Measurements from ENCODE around the gene TIMD4. TPM values are rescaled to one million over a fixed set of nuclear protein-coding genes. Genes with fewer than 3 reads are reported as not detected.

TIMD4 gene
- total and polyA plus RNA-seq, 2 of the 4 experiments (the other 2 are of a cell fraction) = not detected

GRCh38 chr5:156913719-156914370 lies 49.2 kb downstream of the TIMD4 start:
- CTCF ChIA-PET = no interaction called here

More at GRCh38 chr5:156913719-156914370, 49.2 kb downstream of the TIMD4 start:
- Histone ChIP-seq H4K8ac (ENCODE audit: low read depth in 2 of 2, low read length in 2 of 2) (no peak overlapping the region), H3K27me3 (ENCODE audit: control insufficient read depth, insufficient read depth, low read length) (no peaks in the 10 kb centered on the region), H3K36me3 (ENCODE audit: control insufficient read depth, insufficient read depth, low read length) (no peaks in the 10 kb centered on the region), H3K4me2 (ENCODE audit: low read depth, low read length) (no peak overlapping the region), H2AK9ac (replicated peaks; ENCODE audit: low read depth, low read length, poor library complexity) (no peak overlapping the region), H3K4me3 (ENCODE audit: insufficient read depth, low read depth, low read length) (no peak overlapping the region), H2AFZ (replicated peaks; ENCODE audit: low read length, poor library complexity) (no peak overlapping the region), H3K9me1 (ENCODE audit: insufficient read depth, low read length) (no peaks in the 10 kb centered on the region), H3K56ac (ENCODE audit: extremely low read depth, insufficient read depth, low read length) (no peak overlapping the region), H3K4me1 (ENCODE audit: control insufficient read depth, insufficient read depth, low read length) (no peaks in the 10 kb centered on the region), H4K5ac (ENCODE audit: low read depth, low read length) (no peak overlapping the region), H2BK120ac (ENCODE audit: low read depth, low read length) (no peak overlapping the region), H4K91ac (ENCODE audit: insufficient read depth, low read depth, low read length) (no peak overlapping the region), H3K4ac (ENCODE audit: low read depth, low read length) (no peak overlapping the region), H2AK5ac (ENCODE audit: low read depth, low read length) (no peak overlapping the region), H2BK20ac (ENCODE audit: low read depth, low read length) (no peak overlapping the region), H3K9ac (ENCODE audit: low read depth, low read length) (no peak overlapping the region), H3K27ac (ENCODE audit: insufficient read depth, low read length) (no peak overlapping the region), H3K14ac (replicated peaks; ENCODE audit: low read depth, low read length) (no peak overlapping the region), H3K18ac (ENCODE audit: low read depth, low read length) (no peak overlapping the region), H2BK15ac (ENCODE audit: low read depth, low read length) (no peak overlapping the region), H4K20me1 (ENCODE audit: insufficient read depth, low read length) (no peaks in the 10 kb centered on the region), H3K79me1 (ENCODE audit: low read depth in 1 of 2, low read length in 2 of 2) (no peaks in the 10 kb centered on the region), H3K23ac (ENCODE audit: low read depth, low read length) (no peak overlapping the region), H2BK5ac (ENCODE audit: low read depth, low read length, poor library complexity, severe bottlenecking) (no peak overlapping the region), H3K9me3 (ENCODE audit: control insufficient read depth, insufficient read depth, low read length) (peaks cover 5% of the 10 kb centered on the region)
- DNase-seq = no peak
- dilution Hi-C loops (cut with HindIII; ENCODE audit: low sequenced_read_pairs, unreplicated experiment) (no loop called here), in situ Hi-C loops (cut with MboI; ENCODE audit: low sequenced_read_pairs) (no loop called here), intact Hi-C loops (cut with micrococcal nuclease) (no loop called here)
- 53% methylated on average over 3 of the region's 5 CpGs; no CpG with 5 or more reads in 1 of the 2 experiments for whole genome bisulfite sequencing, 2 experiments (ENCODE audit: extremely low coverage in 2 of 2, insufficient read length in 1 of 2)
- POLR2A ChIA-PET (ENCODE audit: unreplicated experiment) = no interaction called here
- no TSS peak for BruUV-seq (replicated peaks)
- no peak for TF ChIP-seq RFX5 (IDR thresholded peaks at IDR 0.05; ENCODE audit: low read depth, low read length)
- TF ChIP-seq SMC3 (IDR thresholded peaks at IDR 0.05; ENCODE audit: low read depth, low read length) = no peak
- TF ChIP-seq MXI1 (IDR thresholded peaks at IDR 0.05; ENCODE audit: borderline replicate concordance, low read depth, low read length) = no peak
- TF ChIP-seq POLR2A (IDR thresholded peaks at IDR 0.05; ENCODE audit: low read depth, low read length) = no peak
- TF ChIP-seq CHD1 (IDR thresholded peaks at IDR 0.05; ENCODE audit: low read depth, low read length) = no peak
- no peak for TF ChIP-seq NFE2L2 (IDR thresholded peaks at IDR 0.05; ENCODE audit: low read depth, low read length)
- no peak for TF ChIP-seq BHLHE40 (IDR thresholded peaks at IDR 0.05; ENCODE audit: low read depth, low read length)
- TF ChIP-seq RAD21 (IDR thresholded peaks at IDR 0.05; ENCODE audit: low read length) = no peak
- no peak for TF ChIP-seq USF2 (IDR thresholded peaks at IDR 0.05; ENCODE audit: low read depth, low read length)
- no peak for TF ChIP-seq CTCF (conservative IDR thresholded peaks at IDR 0.05; ENCODE audit: low read depth, low read length)
- no peak for TF ChIP-seq RCOR1 (IDR thresholded peaks at IDR 0.05; ENCODE audit: insufficient replicate concordance, low read length)
- no peak for TF ChIP-seq MAZ (IDR thresholded peaks at IDR 0.05; ENCODE audit: borderline replicate concordance, low read depth, low read length)
- TF ChIP-seq ELK1 (IDR thresholded peaks at IDR 0.05; ENCODE audit: borderline replicate concordance, low read depth, low read length) = no peak
- TF ChIP-seq MAFK (IDR thresholded peaks at IDR 0.05; ENCODE audit: low read depth, low read length) = no peak
- TF ChIP-seq FOS (IDR thresholded peaks at IDR 0.05; ENCODE audit: low read depth, low read length) = no peak
- no peak for ATAC-seq (ENCODE audit: low read depth)
